Fibroblast of skin of back (primary cell): ENCODE results near the gene HDAC9.
"Not testable (repeated sequence)": the region's sequence is repeated elsewhere in the genome, so short reads cannot be mapped to it uniquely, and the experiment has no call there.

Experiments used
- DNase-seq: peaks from one replicate; pipeline ENCODE4 v3.0.0-alpha.2; 2013

Gene HDAC9

DNA sequence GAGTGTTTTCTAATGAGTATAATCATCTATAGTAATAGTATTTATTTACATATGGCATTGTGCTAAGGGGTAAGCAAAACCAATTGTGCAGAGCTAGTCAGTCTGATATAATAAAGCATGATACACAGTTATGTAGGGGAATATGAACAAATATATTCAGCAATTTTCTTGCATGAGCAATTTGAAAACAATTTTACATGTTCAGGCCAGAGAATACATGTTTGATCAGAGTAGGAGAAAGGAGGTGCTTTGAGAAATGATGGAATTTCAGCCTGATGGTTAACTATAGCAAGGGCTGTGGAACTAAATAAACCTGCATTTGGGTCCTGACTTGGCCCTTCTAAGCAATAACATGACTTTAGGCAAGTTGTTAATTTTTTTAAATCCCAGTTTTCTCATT, 407.3 kb downstream of the HDAC9 start:
- DNase-seq: peak; percentile 38

DNA sequence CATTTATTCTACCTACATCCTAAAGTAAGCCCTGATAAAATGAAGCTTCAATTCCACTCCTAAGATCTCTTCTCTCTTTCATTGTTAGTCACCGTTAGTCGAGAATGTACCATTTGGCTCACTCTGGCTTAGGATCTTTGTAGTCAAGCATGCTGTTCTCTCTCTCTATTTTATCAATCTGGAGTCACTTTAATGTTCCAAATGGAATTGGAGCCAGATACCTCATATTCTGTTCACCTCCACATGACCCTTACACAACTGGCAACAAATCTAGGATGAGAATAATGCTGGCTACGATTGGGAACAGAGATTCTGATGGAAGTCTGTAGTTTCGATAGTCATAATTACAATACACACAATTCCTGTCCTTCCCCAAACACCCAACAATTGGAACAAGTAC, 408.1 kb downstream of the HDAC9 start:
- DNase-seq: no peak

DNA sequence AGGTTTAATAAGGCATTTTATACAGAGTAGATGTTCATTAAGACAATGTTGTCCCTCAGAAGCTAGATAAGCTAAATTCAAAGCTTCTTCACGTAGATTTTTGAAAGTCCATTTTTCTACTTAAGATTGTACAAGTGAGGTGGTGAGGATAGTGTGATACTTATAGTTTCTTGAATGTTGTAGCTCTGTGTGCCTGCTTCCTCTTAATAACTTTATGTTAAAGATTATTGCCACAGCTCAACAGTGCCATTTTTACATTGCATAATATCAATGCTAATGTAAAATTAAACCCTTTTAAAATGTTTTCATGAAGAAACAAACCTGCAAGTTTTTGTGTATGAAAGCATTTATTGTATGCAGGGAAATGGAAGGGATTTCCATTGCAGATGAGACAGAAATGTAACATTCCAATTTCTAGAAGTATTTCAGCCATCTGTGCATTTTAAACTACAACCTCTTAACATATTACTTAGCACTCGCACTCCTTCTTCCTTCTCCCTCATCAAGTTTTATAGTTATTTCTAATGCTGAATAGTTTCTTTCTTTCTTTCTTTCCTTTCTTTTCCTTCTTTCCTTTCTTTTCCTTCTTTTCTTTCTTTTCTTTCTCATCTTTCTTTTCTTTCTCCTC, 409.9 kb downstream of the HDAC9 start:
- DNase-seq: no peak

DNA sequence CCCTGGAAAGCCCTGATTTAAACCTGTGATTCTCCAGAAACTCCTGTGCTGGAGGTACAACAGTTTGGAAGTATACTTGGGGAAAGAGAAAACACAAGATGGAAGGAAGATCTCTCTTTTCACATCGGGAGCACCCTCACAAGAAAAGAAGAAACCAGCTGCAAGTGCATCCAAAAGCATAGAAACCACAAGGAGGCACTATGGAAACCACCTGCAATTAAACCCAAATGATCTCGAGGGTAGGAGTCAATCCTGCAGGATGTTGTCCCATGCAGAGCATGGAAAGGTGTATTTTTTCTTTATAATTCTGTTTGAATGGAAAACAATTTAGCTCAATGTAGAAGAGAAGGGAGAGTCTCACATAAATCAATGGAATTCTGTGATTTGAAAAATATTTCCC, 411.4 kb downstream of the HDAC9 start:
- no peak for DNase-seq

DNA sequence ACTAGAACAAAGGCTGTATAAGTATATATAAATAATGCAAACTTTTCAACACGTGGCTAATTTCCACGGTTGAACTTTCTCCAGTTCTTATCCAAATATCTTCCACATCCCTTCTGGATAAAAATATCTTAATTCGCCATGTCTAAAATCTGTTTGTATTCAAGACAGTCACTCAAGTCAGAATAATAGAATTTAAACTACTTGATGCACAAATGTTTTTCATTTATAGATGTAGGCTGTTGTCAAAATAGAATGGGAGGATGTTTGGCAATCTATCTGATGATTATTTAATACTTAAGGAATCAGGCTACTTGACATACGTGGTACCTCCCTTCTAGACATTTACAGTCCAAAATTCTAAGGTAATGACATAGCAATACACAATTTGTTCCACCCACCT, 417.6 kb downstream of the HDAC9 start:
- no peak for DNase-seq

DNA sequence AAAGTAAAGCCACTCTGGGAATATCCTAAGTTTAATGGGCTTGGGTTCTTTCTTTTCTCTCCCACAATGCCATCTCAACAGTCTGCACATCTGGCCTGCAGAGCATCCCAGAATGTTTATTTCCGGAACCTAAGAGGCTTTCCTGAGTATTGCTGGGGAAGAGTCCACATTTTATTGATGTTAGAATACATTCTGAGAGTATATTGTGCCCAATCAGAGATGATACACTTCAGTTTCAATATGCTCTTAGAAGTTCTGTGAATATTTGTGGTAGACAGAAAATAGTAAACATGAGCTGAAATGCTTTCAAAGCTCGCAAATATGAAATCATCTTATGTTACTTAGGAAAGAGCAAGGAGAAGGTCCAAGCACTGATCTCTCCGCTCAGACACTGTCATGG, 421.3 kb downstream of the HDAC9 start:
- no peak for DNase-seq

DNA sequence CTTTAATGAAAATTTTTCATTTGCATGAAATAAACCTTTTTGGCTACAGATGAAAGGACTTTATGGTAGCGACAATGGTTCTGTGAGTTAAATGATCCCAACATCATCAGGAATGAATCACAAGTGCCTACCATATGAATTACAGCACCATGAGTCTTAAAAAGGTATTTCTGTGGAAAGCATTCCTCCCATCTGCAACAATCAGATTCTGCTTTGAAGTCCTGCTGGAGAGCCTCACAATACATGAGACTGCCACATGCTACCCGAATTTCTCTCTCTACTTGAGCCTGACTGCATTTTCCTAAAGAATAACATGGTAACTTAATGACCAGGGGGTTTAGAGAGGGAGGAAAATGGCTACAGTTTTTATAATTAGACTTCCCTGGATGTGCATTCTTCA, 431.6 kb downstream of the HDAC9 start:
- peak; percentile 60 for DNase-seq

DNA sequence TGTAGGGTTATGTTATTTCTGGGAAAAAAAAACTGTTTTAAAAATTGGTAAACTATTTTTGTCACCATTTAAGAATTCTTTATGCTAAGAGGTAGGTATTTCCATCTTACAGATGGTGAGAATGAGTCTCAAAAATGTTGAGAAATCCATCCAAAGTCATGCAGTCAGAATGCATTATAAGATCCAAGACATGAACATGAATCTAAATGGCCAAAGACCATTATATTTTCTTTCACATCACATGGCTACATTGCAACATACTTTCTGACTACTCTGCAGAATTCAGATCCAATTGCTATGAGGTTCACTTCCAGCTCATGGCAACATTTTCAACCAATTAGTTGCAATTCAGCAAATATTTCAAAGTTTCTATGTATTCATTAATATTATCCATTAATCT, 440.7 kb downstream of the HDAC9 start:
- DNase-seq: peak; percentile 11

DNA sequence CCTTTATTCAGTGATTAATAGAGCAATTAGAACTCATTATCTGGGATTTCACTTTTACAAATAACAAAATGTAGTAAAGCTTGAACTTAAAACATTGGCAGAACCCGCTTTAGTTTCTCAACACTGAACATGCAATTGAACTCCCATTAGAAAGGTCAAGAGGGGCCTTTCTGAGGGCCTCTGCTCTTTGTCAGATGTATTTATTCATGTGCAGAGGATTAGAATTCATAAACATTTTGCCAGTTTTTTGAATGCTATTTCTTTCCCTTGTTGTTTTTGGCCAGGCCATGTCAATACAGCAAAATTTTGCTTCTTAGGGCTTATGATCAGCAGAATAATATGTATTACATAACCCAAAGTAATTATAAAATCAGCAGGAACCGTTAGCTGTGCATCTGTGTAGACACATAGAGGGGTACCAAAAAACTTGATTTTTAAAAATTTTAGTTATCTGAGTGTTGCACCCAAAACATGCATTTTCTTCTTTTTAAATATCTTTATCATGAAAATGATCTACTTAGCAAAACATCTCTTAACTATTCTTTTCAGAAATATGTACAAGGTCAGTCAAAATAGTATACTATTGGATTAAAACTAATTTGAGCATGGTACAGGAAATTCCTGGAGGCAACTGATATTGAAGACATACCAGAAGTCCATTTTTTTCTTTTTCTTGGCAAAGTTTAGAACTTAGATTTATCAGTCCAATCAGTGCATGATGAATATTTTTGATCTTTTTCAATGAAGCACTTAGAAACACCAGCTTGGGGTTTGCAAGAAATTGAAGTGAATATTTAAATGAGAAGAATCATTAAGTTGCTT, 444.4 kb downstream of the HDAC9 start:
- DNase-seq: peak; percentile 37

DNA sequence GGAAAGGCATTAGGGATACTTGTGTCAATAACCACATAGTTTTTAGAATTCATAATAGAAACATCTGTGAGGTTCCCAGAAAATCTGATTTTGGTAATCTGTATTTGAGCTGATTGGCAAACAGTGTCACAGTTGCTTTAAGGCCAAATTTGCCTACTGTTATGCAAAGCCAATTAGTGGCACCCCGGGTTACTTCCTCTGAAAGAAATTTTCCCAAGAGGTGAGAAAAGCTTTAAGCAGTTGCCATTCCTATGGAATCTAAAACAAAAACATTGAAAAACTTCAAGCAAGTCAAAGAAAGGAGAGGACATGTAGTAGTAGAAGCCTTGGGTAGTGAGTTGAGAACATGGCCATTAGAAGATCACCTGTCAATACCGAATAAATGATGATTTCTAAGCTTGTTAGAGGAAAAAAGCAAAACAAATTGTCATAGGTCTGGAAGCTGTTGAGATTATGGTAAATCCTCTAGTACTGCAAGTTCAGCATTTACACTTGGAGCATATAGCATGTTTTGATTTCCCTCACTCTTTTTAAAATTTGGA, 445.1 kb downstream of the HDAC9 start:
- no peak for DNase-seq

DNA sequence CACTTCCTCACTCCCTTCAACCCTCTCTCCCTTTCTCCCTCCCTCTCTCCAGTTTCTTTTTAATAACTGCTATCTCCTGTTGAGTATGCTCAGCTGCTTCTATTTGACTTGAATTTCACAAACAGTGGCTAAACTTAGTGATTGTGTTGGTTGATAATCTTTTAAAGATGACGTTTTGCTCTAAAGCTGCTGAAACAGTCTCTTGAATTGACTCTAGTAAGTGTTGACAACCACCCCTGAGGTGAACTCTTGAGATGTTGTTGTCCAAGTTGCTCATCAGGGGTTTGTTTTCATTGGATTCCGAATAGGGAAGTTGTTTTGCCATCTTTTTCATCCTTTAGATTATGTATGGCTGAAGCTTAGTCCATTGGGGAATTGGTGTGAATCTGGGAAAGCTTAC, 445.7 kb downstream of the HDAC9 start:
- peak; percentile 26 for DNase-seq

DNA sequence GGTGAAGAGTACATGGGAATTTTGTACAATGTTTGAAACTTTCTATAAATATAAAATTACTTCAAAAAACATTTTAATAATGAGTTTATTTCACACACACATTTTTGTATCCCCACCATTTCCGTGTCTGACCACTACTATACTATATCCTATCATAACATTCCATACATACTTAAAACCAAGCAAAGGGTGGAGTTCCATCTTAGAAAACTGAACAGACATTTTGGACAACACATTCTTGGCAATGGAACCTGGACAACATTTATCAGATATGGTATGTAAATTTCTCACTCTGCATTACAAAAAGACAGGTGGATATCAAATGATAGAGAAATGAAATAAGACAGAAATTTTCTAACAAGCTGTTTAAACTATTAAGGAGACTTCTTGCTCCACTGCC, 453.0 kb downstream of the HDAC9 start:
- DNase-seq: peak; percentile 61

DNA sequence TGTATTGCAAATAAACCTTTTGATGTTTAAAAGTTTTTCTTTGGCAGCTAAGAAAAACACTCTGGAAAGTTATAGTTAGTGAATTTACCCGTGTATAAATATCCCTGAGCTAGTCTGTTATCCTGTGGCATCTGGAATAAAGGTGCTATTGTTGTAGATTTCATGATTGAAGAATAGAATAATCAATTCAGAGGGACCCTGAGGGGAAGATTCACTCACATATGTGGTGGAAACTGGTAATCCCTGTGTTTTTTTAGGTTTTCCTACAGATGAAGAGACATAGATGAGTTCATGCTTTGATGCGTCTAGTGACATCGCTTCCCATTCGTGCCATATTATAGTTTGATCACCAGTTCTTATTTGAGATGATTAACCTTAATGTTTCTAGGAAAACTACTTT, 457.3 kb downstream of the HDAC9 start:
- DNase-seq: no peak

DNA sequence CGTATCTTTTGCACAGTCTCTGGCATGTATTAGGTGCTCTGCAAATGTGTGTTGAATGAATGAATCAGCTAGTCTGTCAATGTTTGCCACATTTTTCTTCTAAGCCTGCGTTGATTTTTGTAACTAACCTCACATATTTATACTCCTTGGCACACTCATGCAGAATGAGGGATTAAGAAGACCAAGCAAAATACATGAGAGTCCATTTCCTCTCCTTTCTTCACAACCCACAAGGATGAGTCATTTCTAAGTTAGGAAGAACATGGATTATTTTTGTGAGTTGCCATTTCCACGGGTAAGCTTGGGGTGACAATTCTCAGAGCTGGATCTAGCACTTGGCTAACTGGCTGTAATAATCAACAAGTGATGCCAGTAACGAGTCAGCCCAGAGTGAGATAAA, 463.1 kb downstream of the HDAC9 start:
- DNase-seq: peak; percentile 88

DNA sequence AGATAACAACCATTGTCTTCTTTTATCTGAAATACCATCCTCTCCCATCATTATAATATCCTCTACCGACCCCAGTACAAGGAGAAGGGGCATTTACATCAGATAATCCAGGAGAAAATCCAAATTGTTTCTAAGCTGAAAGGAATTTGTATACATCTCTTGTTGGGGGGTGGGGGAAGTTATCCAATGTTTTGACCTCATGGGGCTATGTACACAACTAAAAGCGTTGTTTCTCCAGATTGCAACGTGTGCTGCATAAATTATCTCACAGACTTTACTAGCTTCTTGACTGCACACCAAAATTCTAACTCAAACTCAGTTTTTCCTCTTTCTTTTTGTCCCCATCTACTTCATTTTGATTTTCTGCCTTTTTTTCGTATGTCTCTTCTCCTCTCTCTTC, 465.2 kb downstream of the HDAC9 start:
- no peak for DNase-seq

DNA sequence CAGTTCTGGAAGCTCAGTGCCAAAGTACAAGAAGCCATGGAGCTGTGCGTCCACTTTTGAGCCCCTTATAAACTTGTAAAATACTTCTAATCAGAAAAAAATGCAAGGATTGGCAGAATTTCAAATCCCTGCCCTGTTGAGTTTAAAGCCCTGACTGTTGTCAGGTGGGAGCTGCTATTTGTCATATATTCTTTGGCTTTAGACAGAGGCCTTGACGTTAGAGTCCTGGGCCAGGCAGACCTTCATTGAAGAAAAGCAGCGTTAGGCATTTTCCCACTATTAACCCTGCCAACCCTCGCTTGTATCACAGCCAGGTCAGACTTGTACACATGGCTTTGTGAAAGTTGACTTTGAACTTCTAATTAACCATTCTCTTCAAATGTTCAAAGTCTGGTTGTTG, 466.5 kb downstream of the HDAC9 start:
- DNase-seq: no peak

DNA sequence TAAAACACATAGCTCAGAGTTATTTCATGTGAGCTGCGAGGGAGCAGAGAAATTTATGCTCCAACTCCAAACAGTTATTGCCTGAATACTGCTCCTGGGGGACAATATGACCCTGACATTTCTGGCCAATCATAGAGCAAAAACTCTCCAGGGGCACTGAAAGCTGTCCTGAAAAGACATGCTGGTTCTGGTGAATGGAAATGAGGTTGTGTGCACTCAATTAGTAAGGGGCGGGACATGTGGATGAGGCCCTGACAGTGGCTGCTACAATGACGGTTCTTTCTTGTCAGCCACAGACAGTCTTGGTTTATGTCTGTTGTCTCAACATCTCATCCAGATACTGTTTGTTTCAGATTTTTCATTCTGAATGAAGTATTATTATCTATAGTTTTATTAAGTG, 470.1 kb downstream of the HDAC9 start:
- no peak for DNase-seq

DNA sequence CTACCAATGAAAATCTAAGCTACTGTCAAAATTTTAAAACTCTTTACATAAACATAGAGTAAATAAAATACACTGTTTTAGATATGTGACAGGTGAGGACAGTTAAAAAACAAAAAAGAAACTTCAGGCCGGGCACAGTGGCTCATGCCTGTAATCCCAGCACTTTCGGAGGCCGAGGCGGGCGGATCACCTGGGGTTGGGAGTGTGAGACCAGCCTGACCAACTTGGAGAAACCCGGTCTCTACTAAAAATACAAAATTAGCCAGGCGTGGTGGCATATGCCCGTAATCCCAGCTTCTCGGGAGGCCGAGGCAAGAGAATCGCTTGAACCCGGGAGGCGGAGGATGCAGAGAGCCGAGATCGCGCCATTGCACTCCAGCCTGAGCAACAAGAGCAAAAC, 472.2 kb downstream of the HDAC9 start:
- not testable (repeated sequence) for DNase-seq

DNA sequence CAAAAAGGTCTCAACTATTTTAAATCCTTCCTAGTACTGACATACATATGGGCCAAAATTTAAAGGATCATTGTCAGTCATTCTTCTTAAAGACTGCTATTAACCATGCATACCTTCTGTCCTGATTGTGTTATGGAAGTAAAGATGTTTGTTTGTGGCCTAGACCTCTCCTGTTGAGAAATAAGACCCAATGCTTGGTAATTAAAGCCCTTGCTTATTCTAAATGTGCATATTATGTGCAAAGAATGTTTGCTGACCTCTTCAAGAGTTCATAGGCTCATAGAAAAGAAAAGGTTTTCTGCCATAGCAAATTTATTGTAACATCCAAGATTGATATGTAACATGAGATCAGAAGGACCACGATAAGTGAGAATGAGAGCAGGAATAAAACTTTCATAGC, 476.3 kb downstream of the HDAC9 start:
- DNase-seq: no peak

DNA sequence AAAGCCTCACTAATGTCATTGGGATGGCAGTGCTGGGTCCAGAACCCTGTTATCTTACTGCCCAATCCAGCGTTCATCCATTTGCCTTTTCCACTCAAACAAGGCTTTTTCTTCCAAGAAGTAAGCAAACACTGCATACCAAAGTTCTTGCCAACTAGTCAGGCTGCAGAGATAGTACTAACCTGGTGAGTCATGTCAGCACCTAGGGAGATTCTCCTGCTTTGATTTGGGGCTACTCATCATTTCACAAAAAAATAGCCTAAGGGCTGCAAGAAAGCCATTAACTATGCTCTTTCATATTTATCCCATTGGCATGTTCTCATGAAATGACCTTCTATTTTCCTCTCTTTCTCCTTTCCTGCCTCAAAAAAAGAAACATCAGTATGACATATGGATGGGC, 479.3 kb downstream of the HDAC9 start:
- peak; percentile 73 for DNase-seq

DNA sequence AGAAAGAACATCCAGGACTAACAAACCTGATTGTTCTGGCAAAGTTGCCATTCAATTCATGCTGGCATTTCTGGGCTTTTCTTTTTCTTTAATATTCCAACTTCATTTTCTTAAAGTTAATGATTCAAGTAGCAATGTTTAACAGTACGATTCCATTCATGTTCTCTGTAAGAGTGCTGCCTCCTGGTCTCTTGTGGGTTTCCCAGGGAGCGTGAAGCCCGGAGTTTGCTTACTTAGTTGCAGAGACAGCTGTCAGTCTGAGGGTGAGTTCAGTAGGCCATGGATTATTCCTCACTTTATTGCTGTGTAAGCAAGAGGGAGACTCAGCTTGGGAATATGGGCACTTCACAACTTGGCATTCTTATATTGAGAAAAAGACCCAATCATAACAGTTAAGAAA, 479.7 kb downstream of the HDAC9 start:
- DNase-seq: no peak

DNA sequence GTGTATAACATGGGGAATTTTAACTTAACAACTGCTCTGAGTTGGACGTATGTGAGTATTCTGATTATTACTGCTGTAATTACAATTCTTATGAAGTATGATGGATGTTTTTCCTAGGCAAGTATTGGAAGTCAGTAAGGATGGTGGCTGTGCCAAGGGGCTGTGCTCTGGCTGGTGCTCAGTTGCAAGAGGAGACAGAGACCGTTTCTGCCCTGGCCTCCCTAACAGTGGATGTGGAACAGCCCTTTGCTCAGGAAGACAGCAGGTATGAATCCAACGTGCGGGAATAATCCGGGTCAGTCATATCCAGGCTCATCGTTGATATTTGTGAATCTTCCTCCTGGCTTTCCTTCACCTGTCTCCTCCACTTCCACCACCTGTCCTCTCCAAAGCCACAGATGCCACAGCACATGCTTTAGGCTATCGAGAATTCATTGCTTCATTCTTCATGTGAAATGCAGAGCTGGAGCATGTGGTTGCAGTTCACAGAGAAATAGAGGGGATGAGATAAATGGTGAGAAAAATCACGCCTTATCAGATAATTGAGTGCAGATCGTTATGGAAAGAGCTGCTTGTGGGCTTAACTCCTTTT, 480.2 kb downstream of the HDAC9 start:
- no peak for DNase-seq

DNA sequence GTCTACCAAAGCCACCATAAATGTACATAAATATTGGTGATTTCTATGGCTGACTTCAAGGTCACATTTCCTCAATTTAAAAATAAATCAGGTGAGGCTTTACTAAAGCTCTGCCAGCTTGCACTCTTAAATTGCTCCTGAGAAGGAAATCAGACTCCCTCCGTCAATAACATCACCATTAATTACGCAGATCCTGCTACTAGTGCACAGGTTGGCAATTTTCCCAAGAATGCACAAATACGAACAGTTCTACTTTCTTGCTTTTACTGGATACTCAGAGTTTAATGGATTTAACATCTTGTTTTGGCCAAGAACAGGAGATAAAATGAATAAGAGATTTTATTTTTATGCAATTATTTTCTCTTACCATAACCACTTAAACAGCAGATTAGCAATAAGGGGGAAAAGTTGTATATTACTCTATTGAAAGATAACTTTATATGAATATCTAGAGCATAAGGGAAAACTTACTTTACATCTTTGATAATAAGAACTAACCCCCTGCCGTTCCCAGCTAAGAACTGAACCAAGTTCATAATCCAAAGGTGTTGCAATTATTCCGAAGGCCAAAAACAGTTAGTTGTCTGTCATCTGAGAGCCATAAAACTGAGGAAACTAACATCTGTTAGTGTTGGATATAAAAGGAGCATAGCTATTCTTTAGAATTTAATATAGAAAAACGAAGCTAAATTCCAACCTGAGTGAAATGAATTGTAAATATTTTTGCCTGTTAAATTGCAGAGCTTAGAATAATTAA, 481.3 kb downstream of the HDAC9 start:
- DNase-seq: no peak
